Stomach (tissue), 9 donors: ENCODE data around the gene FOXM1. TPM values are rescaled to one million over a fixed set of nuclear protein-coding genes. Genes with fewer than 3 reads are reported as not detected.
A peak's percentile ranks its signal among the peaks of the same experiment; 100 is the strongest.

Experiments
- DNase-seq, 2 donors: peaks; one replicate each; pipeline versions ENCODE4 v3.0.0 to v3.0.0-alpha.2; 2013 to 2019
- H3K27ac ChIP-seq, 5 donors: fragments of 200-600 bp in 4 of 5; sonication (generic) in 4 of 5; one replicate each; pipeline ENCODE4 v1.5.1; 2013 to 2019; ENCODE audit warnings: mild to moderate bottlenecking in 1 of 5, moderate library complexity in 1 of 5
- H3K27me3 ChIP-seq, 3 donors: fragments of 200-600 bp; sonication (generic); one replicate each; pipeline ENCODE4 v1.5.1; 2017 to 2019; ENCODE audit warnings: mixed run types in 1 of 3
- H3K36me3 ChIP-seq, 4 donors: fragments of 200-600 bp; sonication (generic); 1 replicate in 3 of 4; 2 replicates in 1 of 4; pipeline ENCODE4 v1.5.1; 2016 to 2019
- H3K4me1 ChIP-seq, 4 donors: fragments of 200-600 bp; sonication (generic); one replicate each; pipeline ENCODE4 v1.5.1; 2016 to 2019
- H3K4me3 ChIP-seq, 4 donors: fragments of 200-600 bp; sonication (generic) in 3 of 4; one replicate each; pipeline ENCODE4 v1.5.1; 2016 to 2019; ENCODE audit warnings: mild to moderate bottlenecking in 1 of 4
- H3K9me3 ChIP-seq, 4 donors: fragments of 200-600 bp; sonication (generic); one replicate each; pipeline ENCODE4 v1.5.1; 2016 to 2019
- CTCF ChIP-seq, 7 experiments: fragments of 450-650 bp in 4 of 7; fragments of 200-600 bp in 3 of 7; sonication (generic) in 3 of 7; IDR thresholded peaks; one replicate each; pipeline ENCODE4 v1.5.1; 2016 to 2019; ENCODE audit warnings: antibody characterized with exemption in 7 of 7, control low read depth in 2 of 7, mild to moderate bottlenecking in 1 of 7
- EP300 ChIP-seq: sonication (generic); formaldehyde crosslinking; IDR thresholded peaks from one replicate; pipeline ENCODE4 v1.6.1; 2017; ENCODE audit warnings: antibody characterized with exemption
- POLR2A ChIP-seq, 4 donors: fragments of 450-650 bp; IDR thresholded peaks; one replicate each; pipeline ENCODE4 v1.6.1; 2016; ENCODE audit warnings: antibody characterized with exemption in 4 of 4, control low read depth in 2 of 4, mild to moderate bottlenecking in 1 of 4, moderate library complexity in 1 of 4
- POLR2AphosphoS5 ChIP-seq, 3 donors: sonication (generic); formaldehyde crosslinking; IDR thresholded peaks; one replicate each; pipeline ENCODE4 v1.6.1; 2016; ENCODE audit warnings: antibody characterized with exemption in 3 of 3
- WGBS, 5 donors: extraction: QIAGEN DNeasy Blood & Tissue Kit in 3 of 5; methylation state at CpG; one replicate each; pipeline versions ENCODE4 v1.1.5 to v1.1.7; 2013 to 2018; 5-methylcytosine and 5-hydroxymethylcytosine counted together
- intact Hi-C: fragments of 100-400 bp; cut with DNase I; formaldehyde crosslinking; loops from one replicate; pipeline ENCODE4 v1.15.1; 2023; ENCODE audit warnings: low total_unique reads
- polyA plus RNA-seq, 3 donors: library from polyadenylated mRNA; stranded (reverse); fragments of 200-250 nt; gene quantifications; one replicate each; pipeline ENCODE4 v1.2.3, GENCODE V29; 2013
- total RNA-seq, 5 donors: library from RNA; depleted of rRNA; stranded (reverse); fragments of >200 nt; gene quantifications; one replicate each; pipeline versions ENCODE4 v1.1.0 to v1.2.3, GENCODE V29; 2014 to 2016
- donor health status: healthy with polysubstance abuse.
- donor health status: Bipolar disorder and iron deficiency.
- donor health status: healthy.

FOXM1 gene
- total and polyA plus RNA-seq, 8 donors = 3.5 to 23.2 (median 7.6) TPM; not detected in 1

- DNase-seq = no peak
- H3K36me3 ChIP-seq = peaks cover 0 to 4% (median under 1%) of the 10 kb centered on the region in 4 donors
These were observed 27.3 kb upstream of the FOXM1 start for GRCh38 chr12:2904260-2904659.

DNA sequence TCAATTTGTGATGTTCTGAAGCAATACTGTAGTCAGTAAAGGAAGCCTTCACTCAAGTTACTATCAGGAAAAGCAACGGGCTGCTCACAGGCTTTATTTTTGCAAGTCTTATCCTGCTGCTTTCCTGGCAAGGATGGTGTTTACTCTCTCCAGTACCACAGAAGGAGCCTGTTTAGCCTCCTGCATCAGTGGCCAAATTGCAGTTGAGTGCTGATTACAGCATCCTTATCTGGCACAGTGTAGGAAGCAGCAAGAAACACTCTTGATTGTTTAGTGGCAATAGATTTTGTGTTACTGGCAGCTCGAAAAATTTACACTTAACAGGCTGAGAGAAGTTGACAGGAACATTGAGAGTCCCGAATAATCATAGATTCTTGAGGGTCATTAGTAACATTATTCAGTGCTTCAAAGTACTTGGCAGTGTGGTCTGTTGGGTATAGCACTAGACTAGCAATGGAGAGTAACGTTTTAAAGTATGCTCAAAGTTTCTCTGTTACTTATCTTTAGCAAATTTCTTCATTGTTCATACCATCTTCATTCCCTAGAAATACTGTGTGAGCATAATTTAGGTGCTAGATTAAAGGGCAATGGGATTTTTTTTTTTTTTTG, 25.4 kb upstream of the FOXM1 start:
- Histone ChIP-seq H3K4me3 (no peak overlapping the region), H3K9me3 (no peaks in the 10 kb centered on the region), H3K4me1 (peaks cover 7 to 17% (median 11%) of the 10 kb centered on the region in 4 donors), H3K36me3 (peaks cover 0 to 3% (median 0%) of the 10 kb centered on the region in 4 donors), H3K27me3 (no peaks in the 10 kb centered on the region), H3K27ac (peak overlapping the region in 2 of 5 donors; percentile 4 to 22)
- WGBS, 5 donors = 13 to 24% (median 15%) methylated on average over 4 of the region's 4 CpGs
- peak; percentile 49 to 68 for DNase-seq
- intact Hi-C loops = no loop called here
- TF ChIP-seq POLR2AphosphoS5 (IDR thresholded peaks at IDR 0.05) (peak in 2 of 3 donors; percentile 12 to 85), POLR2A (IDR thresholded peaks at IDR 0.05) (no peak)

More at GRCh38 chr12:2904260-2904659, 27.3 kb upstream of the FOXM1 start:
- WGBS, 5 donors = 91 to 98% (median 95%) methylated on average over 2 of the region's 2 CpGs
- TF ChIP-seq POLR2A (IDR thresholded peaks at IDR 0.05) (no peak), EP300 (no peak), POLR2AphosphoS5 (IDR thresholded peaks at IDR 0.05) (no peak), CTCF (IDR thresholded peaks at IDR 0.05) (no peak)
- Histone ChIP-seq H3K27me3 (no peaks in the 10 kb centered on the region), H3K9me3 (no peaks in the 10 kb centered on the region), H3K4me3 (no peak overlapping the region), H3K27ac (no peak overlapping the region), H3K4me1 (peaks cover 7 to 16% (median 11%) of the 10 kb centered on the region in 4 donors)
- intact Hi-C loops = no loop called here

DNA sequence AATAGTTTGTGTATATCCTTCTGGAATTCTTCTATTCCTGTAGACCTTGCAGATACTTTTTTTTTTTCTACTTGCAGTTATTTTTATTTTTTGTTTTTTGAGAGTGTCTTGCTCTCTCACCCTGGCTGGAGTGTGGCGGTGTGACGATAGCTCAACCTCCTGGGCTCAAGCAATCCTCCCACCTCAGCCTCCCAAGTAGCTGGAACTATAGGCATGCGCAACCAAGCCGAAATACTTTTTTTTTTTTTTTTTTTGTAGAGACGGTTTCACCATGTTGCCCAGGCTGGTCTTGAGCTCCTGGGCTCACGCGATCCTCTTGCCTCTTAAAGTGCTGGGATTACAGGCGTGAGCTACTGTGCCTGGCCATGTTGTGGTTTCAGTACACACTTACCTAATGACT, 23.7 kb upstream of the FOXM1 start:
- intact Hi-C loops = no loop called here
- H3K4me3 ChIP-seq = no peak overlapping the region
- TF ChIP-seq POLR2AphosphoS5 (IDR thresholded peaks at IDR 0.05) (no peak), CTCF (IDR thresholded peaks at IDR 0.05) (no peak), POLR2A (IDR thresholded peaks at IDR 0.05) (no peak), EP300 (no peak)
- H3K9me3 ChIP-seq = no peaks in the 10 kb centered on the region
- DNase-seq = no peak
- WGBS, 5 donors = 90 to 96% (median 93%) methylated on average over 8 of the region's 8 CpGs
- no peak overlapping the region for H3K27ac ChIP-seq
- no peaks in the 10 kb centered on the region for H3K27me3 ChIP-seq
- peaks cover 7 to 26% (median 16%) of the 10 kb centered on the region in 4 donors for H3K4me1 ChIP-seq
- H3K36me3 ChIP-seq = peaks cover 0 to 3% (median 0%) of the 10 kb centered on the region in 4 donors

GRCh38 chr12:2897418-2897817, 20.4 kb upstream of the FOXM1 start:
- intact Hi-C loops = no loop called here
- 94 to 100% (median 95%) methylated on average over 3 to 5 of the region's 5 CpGs for WGBS, 5 donors
- peaks cover 0 to 3% (median 0%) of the 10 kb centered on the region in 4 donors for H3K36me3 ChIP-seq

More at GRCh38 chr12:2897418-2897817, 20.4 kb upstream of the FOXM1 start:
- Histone ChIP-seq H3K27me3 (no peaks in the 10 kb centered on the region), H3K9me3 (no peaks in the 10 kb centered on the region), H3K27ac (no peak overlapping the region), H3K4me3 (no peak overlapping the region), H3K4me1 (peaks cover 6 to 40% (median 23%) of the 10 kb centered on the region in 4 donors)
- no peak for DNase-seq
- TF ChIP-seq EP300 (no peak), CTCF (IDR thresholded peaks at IDR 0.05) (no peak)
